Measurements from ENCODE around the gene UNC79. TPM values are rescaled to one million over a fixed set of nuclear protein-coding genes. Genes with fewer than 3 reads are reported as not detected.

UNC79 gene
- total RNA-seq, 1 experiment from 2014 or later: not detected

DNA sequence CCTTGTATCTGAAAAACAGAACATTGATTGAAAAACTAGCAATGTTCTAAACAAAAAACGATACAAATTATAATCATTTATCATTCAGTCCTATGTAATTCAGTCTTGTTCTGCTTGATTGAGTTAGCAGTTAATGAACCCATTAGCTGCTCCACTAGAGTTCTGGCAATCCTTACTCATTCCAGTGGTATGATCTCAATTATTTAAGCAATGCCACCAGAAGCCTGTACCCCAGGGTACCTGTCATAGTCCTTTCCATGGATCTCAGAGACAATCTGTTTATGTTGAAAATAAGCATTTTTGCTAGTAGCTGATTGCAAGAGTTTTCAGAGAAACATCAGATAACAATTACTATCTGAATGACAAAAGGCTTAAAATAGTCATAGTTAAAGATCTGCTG is 115.9 kb downstream of the UNC79 start:
- DNase-seq (ENCODE audit: low read depth): no peak

DNA sequence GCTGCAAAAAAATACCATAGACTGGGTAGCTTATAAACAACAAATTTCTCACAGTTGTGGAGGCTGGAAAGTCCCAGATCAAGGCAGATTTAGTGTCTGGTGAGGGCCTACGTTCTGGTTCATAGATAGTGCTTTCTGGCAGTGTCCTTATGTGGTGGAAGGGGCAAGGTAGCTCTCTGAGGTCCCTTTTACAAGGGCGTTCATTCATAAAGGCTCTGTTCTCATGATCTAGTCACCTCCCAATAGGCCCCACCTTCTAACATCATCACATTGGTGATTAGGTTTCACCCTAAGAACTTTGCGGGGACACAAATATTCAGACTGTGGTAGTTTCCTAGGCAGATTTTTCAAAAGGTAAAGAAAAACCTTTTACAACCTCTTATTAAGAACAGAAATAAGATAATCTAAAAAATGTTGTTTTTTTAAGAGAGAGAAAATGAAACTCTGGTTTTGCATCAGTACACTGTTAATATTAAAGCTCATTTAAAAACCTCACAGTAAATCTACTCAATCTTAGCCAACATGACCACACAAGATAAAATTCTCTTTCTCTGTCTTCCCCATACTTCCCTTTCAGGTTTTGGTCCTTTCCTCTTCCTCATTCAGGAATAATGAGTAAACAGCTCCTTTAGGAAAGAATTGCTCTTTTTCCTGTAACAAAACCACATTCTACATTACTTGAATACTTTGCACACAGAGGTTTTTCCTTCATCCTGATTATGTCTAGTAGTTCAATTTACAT is 117.5 kb downstream of the UNC79 start:
- DNase-seq (ENCODE audit: low read depth): no peak

DNA sequence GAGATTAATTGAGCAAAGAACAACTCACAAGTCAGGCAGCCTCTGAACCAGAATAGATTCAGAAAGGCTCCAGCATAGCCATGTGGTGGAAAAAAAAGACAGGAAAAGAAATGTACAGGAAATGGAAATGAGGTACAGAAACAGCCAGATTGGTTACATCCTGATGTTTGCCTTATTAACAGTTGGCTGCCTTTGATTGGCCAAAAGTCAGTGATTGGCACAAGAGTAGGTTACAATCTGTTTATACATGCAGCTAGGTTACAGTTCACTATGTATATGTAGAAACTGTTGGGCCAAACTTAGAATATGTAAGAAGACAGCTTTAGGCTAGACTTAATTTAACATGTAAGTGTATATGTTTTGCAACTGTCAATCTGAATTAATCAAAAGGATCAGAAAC is 118.9 kb downstream of the UNC79 start:
- no peak for DNase-seq (ENCODE audit: low read depth)

DNA sequence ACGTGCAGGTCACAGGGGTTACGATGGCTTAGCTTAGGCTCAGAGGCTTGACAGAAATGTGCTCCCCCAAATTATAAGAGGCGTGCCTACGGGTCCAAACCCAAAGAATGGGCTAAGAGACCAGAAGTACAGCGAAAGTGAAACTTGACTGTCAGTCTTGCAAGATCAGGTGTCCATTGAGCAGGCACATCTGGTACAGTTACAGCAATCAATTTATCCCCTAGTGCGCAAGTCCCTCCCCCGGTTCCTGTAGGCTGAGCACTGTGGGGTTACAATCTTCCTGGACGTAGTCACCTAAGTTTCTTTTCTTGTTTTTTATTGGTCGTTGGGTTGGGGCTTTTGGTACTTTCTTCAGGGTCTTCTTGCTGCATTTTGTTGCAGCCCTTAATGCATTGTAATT is 134.2 kb downstream of the UNC79 start:
- DNase-seq (ENCODE audit: low read depth): no peak

DNA sequence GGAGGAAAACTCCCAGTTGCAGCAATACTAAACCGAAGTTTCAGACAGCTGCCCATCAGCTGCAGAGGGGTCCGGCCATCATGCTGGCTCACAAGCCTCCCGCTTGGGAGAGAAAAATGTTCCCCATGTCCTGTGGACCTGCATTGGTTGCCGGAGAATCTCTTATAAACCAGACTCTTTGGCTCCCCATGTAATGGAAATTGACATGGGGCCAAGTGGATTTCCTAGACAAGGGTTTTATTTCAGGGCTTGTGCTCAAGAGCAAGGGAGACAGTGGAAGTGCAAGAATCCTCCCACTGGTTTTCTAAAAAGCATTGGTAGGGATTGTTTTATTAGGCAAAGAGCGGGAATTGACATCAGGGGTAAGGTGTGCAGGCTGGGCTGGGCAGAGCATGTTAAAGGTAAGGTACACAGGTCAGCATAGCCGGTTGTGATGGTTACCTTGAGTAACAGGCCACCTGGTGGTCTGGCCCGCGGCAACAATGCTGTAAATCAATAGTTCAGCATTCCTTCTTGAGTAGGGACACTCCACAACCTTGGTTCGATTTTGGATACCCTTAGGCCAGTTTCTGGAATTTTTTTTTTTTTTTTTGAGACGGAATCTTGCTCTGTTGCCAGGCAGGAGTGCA is 135.4 kb downstream of the UNC79 start:
- DNase-seq (ENCODE audit: low read depth): no peak

DNA sequence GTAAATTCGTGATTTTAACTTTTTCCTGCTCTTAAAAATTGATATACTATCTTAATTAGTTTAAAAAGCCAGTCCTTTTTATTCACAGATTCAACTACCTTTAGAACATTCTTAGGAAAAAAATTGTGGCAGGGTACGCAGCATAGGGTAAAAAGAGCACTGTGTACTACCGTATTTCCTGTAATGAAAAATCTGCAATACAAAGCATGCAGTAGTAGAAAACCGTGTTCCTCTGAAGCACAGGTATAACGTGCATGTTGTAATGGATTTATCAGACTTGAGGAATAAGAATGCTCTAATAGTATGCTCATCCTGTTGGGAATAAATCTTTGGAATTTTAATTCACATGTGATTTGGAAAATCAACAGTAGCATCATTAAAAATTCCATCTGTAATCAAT is 140.5 kb downstream of the UNC79 start:
- DNase-seq (ENCODE audit: low read depth): no peak

DNA sequence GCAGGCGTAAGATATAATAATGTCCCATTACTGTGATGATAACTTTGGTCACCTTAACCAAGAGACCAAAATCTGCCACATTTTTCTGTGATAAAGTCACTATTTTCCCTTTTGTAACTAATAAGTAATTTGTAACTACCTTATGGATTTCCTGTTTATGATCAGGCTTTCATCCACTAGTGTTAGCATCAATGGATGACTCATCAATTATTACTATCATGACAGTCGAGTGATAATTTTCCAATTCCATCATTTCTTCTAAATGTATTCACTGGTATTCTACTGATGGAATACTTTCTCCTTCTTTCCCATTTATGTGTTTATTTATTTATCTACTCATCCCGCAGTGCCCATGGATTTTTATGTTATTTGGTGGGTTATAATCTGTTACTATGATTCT is 148.4 kb downstream of the UNC79 start:
- no peak for DNase-seq (ENCODE audit: low read depth)

DNA sequence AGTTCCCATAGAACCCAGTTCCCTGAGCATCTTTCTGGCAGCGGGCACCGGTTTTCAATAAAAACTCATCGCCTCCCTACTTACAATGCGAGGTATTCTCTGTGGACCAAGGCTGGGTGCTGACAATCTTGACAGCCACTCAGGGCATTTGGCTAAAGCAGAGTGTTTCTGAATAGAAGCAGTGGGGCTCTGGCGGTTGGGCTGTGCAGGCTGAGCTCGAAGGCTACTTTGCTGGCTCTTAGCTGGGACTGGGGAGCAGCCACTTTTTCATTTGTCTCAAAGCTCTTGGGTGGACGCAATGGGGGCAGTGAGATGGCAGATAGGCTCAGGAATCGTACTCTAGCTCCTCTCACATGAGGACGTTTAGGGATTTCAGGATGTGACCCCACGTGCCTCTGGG is 151.8 kb downstream of the UNC79 start:
- DNase-seq (ENCODE audit: low read depth): no peak

DNA sequence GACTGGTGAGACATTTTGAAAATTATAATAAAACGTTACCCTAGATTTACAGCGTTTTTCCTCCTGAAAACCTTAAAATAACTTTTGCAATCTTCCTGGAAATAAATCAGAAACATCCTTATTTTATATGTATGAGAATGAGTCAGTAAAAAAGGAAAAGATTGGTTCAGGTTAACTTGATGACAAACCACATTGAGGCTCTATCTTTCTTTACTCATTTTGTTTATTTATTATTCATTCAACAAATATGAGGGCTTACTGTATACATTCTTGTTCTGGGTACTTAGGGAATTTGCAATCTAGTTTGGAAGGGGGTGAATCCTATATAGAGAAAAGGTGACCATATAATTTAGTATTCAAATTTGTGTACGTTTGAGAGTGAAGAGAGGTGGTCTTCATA is 156.6 kb downstream of the UNC79 start:
- no peak for DNase-seq (ENCODE audit: low read depth)

DNA sequence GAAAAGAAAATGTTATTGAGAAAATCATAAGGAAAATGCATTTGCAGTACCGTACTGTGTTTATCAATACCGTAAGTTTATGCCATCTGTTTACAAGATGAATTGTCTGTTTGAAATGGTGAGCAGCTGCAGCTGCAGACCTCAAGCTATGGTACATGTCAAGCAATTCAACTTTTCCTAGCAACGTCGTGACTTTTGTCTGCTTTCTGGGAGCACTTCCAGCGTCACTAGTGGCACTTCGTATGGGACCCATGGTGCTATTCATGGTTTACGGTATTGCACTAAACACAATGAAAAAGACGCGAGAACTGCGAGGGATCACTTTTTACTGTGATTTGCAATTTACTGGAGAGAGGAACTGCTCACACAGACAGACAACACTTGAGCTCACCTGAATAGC is 160.8 kb downstream of the UNC79 start:
- DNase-seq (ENCODE audit: low read depth): no peak

DNA sequence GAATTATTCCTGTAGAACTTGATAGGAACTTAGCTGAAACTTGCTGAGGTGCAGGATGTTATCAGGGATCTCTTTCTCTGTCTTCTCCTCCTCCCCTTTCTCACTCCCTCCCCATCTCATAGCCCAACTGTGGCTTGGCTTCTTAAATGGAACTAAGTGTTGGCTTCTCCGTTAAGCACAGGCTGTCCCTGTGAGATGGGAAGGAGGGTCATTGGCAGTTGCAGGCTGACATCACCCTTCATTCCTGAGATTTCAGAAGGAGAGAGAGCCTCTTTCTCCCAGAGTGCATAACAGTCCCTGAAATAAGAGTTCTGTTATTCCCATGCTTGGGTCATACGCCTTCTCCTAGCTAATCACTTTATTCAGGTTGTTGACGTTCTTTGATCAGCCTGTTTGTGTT is 162.0 kb downstream of the UNC79 start:
- DNase-seq (ENCODE audit: low read depth): no peak

DNA sequence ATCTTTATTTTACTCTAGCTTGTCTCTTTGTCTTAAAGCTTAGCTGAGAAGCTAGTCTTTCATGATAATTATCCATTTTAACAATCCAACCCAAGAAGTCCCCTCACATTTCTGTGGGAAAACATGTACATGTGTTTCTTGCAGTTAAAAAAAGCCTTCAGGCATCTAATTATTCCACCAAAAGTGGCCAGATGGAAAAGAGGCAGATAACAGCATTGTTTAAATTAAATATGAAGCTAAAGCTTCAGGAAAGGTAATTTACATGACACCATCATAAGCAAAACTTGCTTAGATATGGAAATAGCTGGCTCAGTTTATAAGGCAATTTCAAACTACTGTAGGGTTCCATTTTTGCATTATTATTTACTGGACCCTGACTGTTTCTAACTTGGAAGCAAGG is 175.4 kb downstream of the UNC79 start:
- no peak for DNase-seq (ENCODE audit: low read depth)

DNA sequence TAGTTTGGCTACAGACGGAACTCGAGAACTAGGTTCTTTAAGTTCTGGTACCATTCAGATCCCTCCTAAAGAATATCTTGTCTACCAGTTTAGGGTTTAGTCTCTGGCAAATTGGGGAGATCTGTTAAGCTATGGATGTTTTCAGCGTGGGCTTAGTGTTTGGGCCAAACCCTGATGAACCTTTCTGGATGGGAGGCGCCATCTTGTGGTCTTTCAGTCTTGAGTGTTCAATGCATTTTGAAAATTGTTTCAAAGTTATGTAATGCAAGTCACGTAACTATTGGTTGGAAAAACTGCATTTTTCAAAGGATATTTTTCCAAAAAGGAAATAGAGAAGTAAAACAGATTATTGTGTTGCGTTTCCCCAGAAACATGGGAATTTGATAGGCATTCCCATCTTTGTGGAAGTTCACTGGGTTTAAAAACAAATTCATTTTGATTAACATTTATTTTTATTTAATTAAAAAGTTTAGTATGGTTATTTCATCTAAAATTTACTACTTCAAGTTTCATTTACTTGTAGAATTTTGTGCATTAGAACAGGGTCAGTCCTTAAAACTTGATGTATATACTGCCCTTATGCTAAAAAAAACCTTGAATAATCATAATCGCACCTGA is 188.5 kb downstream of the UNC79 start:
- peak; percentile 28 for DNase-seq (ENCODE audit: low read depth)

DNA sequence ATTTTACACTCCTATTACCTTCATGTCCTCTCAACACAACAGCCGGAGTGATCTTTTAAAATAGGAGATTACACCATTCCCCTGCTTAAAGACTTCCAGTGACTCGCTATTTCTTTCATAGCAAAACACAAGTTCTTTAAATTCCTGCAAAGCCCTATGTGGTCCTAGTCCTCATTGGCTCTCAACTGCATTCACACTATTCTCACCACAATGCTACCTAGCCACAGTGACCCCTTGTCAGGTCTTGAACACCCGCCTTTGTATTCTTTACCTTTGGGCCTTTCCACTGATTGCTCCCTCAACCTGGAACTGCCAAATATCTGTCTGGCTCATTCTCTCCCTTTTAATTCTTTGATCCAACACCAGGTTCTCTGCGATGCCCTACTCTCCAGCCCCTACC is 197.3 kb downstream of the UNC79 start:
- DNase-seq (ENCODE audit: low read depth): no peak

DNA sequence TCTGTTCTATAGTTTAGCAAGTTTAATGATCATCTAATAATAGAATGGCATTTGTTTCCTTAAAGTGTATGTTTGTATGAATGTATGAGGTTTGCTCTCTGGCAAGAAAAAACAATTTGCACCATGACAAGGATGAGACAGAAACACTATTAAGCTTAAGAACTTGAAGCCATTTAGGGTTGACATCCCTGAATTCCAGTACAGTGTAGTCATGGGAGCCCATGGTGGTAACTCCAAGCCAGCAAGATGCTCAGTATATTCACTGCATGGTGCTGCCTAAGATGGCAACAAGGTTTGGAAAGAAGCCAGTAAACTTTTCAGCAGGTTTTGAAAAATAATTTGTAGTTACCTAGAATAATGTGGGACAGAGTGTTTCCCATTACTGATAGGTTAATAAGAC is 198.9 kb downstream of the UNC79 start:
- no peak for DNase-seq (ENCODE audit: low read depth)

DNA sequence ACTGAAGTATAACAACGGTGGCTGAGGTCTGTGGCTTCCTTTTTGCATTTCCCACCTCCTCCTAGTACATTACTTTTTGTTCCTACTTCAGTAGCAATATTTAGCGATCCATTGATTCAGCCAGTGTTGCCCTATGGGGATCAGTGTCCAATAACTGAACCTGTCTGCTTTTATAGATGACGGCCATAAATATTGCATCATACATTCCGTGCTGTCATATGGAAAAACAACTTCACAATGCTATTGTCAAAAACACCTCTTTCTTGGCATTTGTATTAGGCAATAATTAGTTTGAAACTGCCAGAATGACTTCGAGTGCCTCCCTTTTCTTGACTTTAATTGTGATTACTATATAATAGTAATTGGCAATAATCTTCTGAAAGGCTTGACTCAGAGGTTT is 208.1 kb downstream of the UNC79 start:
- DNase-seq (ENCODE audit: low read depth): no peak

DNA sequence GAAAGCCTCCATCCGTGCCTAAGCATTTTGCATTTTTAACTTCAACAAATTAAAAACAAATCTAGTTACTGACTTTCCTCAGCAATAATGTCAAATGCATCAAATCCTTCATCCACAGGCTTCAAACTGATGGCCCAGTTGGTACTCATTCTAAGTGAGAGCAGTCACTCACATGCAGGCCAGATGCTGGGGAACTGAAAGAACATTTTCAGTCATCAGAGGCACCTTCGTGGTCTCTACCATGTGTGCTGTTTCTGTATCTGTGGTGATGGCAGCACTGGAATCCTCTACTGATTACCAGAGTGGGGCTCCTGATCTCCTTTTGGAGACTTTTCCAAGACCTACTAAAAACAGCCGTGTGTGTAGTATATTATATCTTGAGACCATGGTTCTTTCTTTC is 212.4 kb downstream of the UNC79 start:
- DNase-seq (ENCODE audit: low read depth): no peak

DNA sequence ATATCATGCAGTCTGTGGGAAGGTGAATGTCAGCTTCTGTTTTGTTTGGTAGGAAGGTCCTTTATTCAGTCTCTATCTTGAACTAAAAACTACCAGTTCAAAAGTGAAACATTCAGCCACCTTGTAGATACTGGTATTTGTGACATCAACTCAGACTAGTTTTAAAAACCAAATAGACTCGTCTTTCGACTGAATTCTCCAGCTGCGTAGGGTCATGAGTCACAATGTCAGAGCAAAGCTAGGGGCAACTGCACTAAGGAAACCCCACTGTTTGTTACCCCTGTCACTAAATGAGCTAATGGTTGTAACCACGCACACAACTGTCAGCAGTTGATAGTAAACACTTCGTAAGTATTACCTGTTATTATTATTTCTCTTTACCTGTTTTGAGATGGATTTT is 212.9 kb downstream of the UNC79 start:
- DNase-seq (ENCODE audit: low read depth): no peak

DNA sequence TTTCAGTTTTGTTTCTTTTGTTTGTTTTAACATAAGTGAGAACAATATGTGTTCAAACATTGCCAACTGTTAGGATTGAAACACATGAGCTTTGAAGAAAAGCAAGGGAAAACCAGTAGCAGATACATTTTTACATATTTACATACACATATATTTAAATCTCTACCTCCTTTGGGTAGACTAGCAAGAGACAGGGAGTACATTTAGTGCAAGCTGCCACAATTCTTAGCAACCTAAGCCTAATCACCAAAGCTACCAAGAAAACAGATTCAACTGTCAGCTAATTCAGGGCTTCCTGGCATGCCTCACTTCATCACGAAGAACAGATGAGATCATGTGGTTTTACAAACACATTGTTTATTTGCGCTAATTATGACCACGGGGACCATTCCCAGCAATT is 214.5 kb downstream of the UNC79 start:
- DNase-seq (ENCODE audit: low read depth): no peak

DNA sequence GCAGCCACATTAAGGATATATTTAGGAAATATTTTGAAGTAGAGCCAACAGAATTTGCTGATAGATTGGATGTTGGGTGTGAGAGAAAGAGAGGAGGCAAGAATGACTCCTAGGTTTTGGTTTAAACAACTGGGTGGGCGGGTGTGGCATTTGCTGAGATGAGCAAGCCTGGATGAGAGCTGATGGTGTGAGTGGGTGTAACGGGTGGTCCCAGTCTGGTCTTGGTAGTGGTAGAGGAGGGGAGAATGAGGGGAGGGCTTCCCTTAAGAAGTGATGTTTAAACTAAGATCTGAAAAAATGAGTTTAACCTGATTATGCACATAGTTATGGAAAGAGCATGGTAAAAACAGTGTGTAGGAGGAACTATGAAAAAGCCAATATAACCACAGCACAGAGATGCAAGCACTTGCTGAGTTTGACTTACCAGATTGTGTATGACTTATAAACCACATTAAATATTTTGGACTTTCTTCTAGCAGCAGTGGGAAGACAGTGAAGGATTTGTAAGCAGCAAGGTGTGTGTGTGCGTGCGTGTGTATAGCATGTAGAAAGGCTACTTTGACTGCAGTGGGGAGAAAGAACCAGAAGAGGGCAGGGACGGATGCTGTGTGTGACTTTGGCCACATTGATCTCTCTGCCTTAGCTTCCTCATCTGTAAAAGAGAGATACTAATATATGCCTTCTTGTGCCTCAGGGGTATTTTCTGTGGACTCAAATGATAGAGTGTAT is 217.9 kb downstream of the UNC79 start:
- DNase-seq (ENCODE audit: low read depth): peak; percentile 2

DNA sequence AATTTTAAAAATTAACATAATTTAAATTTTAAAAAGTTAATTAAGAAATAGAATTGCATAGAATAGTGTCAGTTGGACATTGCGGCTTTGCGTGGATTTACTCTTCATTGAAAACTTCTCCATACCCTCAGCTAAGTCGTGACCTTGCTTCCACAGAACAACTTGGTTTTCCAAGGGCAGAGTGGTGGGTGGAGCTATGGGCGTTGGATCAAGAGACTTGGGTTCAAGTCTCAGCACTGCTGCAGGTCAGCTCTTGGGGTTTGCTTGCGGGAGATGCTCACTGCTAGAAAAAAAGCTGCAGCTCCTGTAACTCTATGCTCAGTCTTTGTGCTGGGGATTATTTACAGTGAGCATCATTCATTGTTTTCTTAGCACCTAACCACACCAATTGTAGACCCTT is 223.9 kb downstream of the UNC79 start:
- DNase-seq (ENCODE audit: low read depth): no peak

DNA sequence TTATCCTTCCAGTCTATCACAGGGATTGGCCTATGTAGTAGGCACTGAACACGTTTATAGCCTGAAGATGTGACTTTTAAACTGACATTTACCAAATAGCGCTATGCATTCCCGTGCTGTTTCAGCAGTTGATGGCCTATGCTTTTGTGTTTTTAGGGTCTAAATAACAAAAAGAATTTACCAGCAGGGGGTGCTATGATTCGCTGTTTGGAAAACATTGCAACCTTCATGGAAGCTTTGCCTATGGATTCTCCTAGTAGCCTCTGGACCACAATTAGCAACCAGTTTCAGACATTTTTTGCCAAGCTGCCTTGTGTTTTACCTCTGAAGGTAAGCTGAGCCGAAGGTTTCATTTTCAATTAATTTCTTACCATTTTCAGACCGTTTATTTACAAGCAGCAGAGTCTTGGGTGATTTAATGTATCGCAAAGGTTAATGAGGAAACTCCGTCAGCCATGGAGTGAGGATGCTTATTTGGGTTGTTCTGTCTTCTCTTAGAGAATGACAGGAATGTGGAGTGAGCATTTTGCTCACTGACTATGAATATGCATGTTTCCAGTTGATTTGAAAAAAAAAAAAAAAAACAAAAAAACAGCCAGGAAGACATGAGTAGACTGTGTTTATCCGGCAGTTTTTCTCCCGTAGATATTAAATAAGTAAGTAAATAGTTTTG is 224.5 kb downstream of the UNC79 start:
- DNase-seq (ENCODE audit: low read depth): peak; percentile 18
